Ovary (tissue), 3 donors: ENCODE results near the gene TMEM140.

Experiments
- CTCF ChIP-seq, 3 donors: fragments of 450-650 bp in 2 of 3; fragments of 200-600 bp in 1 of 3; IDR thresholded peaks; one replicate each; pipeline versions ENCODE4 v1.5.1 to v1.8.0; 2016 to 2022; ENCODE audit warnings: antibody characterized with exemption in 3 of 3, mild to moderate bottlenecking in 1 of 3
- POLR2A ChIP-seq: fragments of 450-650 bp; IDR thresholded peaks from one replicate; pipeline ENCODE4 v1.6.1; 2017; ENCODE audit warnings: antibody characterized with exemption, mild to moderate bottlenecking, moderate library complexity
- donor health status: DM: no; HTN: no; CAD: no.

- TF ChIP-seq CTCF (IDR thresholded peaks at IDR 0.05) = no peak
- TF ChIP-seq POLR2A = no peak
Measured at GRCh38 chr7:135185471-135186260, 37.8 kb downstream of the TMEM140 start.
